Measurements from ENCODE around the gene TMEM196.
"Not testable (repeated sequence)": the region's sequence is repeated elsewhere in the genome, so short reads cannot be mapped to it uniquely, and the experiment has no call there.

The TMEM196 gene

DNA sequence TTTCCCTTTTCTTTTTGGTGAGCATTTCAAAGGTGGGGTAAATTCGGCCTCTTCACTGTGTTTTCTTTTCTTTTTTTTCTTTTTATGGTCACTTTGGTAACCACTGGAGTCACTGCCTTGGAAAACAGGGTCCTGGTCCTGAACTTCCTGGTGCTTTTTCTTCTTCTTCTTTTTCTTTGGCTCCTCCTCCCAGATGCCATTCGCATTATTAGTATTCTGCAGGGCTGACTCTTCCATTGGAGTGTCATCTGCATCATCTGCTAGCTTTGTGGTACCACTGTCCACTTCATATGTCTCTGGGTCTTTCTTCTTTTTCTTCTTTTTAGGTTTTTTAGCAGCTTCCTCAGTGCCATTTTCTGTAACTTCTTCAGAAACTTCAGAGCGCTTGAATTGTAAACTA lies 75.1 kb downstream of the TMEM196 start:
- H3K4me3 ChIP-seq, result no peak overlapping the region
- DNase-seq, result no peak
- no peaks in the 10 kb centered on the region for H3K4me1 ChIP-seq
- H3K27me3 ChIP-seq, result no peaks in the 10 kb centered on the region
- H3K27ac ChIP-seq, result no peak overlapping the region
- intact Hi-C loops (cut with DNase I; ENCODE audit: low total_unique reads), result no loop called here
- TF ChIP-seq, protein P1, sequence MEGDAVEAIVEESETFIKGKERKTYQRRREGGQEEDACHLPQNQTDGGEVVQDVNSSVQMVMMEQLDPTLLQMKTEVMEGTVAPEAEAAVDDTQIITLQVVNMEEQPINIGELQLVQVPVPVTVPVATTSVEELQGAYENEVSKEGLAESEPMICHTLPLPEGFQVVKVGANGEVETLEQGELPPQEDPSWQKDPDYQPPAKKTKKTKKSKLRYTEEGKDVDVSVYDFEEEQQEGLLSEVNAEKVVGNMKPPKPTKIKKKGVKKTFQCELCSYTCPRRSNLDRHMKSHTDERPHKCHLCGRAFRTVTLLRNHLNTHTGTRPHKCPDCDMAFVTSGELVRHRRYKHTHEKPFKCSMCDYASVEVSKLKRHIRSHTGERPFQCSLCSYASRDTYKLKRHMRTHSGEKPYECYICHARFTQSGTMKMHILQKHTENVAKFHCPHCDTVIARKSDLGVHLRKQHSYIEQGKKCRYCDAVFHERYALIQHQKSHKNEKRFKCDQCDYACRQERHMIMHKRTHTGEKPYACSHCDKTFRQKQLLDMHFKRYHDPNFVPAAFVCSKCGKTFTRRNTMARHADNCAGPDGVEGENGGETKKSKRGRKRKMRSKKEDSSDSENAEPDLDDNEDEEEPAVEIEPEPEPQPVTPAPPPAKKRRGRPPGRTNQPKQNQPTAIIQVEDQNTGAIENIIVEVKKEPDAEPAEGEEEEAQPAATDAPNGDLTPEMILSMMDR (IDR thresholded peaks at IDR 0.05), result no peak
- H3K36me3 ChIP-seq, result peaks cover 9 to 47% (median 30%) of the 10 kb centered on the region in 3 donors
- H3K9me3 ChIP-seq, result no peaks in the 10 kb centered on the region

DNA sequence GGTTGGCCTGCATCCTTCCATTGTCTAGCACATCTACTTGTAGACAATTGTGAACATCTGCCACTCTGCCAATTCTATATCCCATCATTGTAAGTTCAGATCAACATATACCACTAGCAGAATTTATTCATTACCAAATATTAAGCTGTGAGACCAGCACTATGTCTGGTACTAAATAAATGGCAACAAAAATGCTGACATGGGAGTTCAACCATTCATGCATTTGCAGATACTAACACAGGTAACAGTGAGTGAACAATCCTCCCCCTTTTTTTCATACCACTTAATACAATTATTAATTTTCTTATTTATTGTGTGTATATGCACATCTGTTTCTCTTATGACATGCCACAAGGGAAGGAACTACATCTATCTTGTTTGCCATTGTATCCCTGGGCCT lies 76.5 kb downstream of the TMEM196 start:
- H3K4me1 ChIP-seq, result no peaks in the 10 kb centered on the region
- no peaks in the 10 kb centered on the region for H3K9me3 ChIP-seq
- TF ChIP-seq, protein P1 (IDR thresholded peaks at IDR 0.05), result no peak
- DNase-seq, result no peak
- no peak overlapping the region for H3K4me3 ChIP-seq
- peaks cover 9 to 32% (median 25%) of the 10 kb centered on the region in 3 donors for H3K36me3 ChIP-seq
- no peak overlapping the region for H3K27ac ChIP-seq
- intact Hi-C loops (cut with DNase I; ENCODE audit: low total_unique reads), result no loop called here
- no peaks in the 10 kb centered on the region for H3K27me3 ChIP-seq

DNA sequence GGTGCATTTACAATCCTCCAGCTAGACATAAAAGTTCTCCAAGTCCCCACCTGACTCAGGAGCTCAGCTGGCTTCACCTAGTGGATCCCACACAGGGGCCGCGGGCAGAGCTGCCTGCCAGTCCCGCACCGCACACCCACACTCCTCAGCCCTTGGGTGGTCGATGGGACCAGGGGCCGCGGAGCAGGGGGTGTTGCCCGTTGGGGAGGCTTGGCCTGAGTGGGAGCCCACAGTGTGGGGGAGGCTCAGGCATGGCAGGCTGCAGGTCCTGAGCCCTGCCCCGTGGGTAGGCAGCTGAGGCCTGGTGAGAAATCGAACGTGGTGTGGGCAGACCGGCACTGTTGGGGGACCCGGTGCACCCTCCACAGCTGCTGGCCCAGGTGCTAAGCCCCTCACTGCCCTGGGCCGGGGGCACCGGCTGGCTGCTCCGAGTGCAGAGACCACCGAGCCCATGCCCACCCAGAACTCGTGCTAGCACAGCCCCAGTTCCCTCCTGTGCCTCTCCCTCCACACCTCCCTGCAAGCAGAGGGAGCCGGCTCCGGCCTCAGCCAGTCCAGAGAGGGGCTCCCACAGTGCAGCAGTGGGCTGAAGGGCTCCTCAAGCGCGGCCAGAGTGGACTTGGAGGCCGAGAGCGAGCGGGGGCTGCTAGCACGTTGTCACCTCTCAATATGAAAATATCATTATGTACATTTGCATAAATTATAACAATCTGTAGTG lies 81.1 kb downstream of the TMEM196 start:
- H3K4me1 ChIP-seq, result no peaks in the 10 kb centered on the region
- no peaks in the 10 kb centered on the region for H3K9me3 ChIP-seq
- DNase-seq, result no peak
- H3K27me3 ChIP-seq, result no peaks in the 10 kb centered on the region
- no peak overlapping the region for H3K4me3 ChIP-seq
- TF ChIP-seq, protein P1 (IDR thresholded peaks at IDR 0.05), result no peak
- intact Hi-C loops (cut with DNase I; ENCODE audit: low total_unique reads), result no loop called here
- H3K27ac ChIP-seq, result no peak overlapping the region
- peaks cover 0 to 13% (median 10%) of the 10 kb centered on the region in 3 donors for H3K36me3 ChIP-seq

- no peak overlapping the region for H3K27ac ChIP-seq
- H3K4me1 ChIP-seq, result no peaks in the 10 kb centered on the region
- no peak overlapping the region for H3K4me3 ChIP-seq
- H3K27me3 ChIP-seq, result no peaks in the 10 kb centered on the region
- no peaks in the 10 kb centered on the region for H3K9me3 ChIP-seq
- peaks cover 0 to 3% (median under 1%) of the 10 kb centered on the region in 3 donors for H3K36me3 ChIP-seq
- TF ChIP-seq, protein P1 (IDR thresholded peaks at IDR 0.05), result no peak
- intact Hi-C loops (cut with DNase I; ENCODE audit: low total_unique reads), result no loop called here
- no peak for DNase-seq
These were observed 82.7 kb downstream of the TMEM196 start for GRCh38 chr7:19690736-19691135.

DNA sequence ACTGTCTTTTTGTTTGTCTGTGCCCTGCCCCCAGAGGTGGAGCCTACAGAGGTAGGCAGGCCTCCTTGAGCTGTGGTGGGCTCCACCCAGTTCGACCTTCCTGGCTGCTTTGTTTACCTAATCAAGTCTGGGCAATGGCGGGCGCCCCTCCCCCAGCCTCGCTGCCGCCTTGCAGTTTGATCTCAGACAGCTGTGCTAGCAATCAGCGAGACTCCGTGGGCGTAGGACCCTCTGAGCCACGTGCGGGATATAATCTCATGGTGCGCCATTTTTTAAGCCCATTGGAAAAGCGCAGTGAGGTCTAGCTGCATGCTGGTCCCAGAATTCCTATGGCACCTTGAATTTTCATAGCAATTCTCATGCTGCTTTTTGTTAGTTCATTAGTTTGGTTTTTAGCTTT lies 84.3 kb downstream of the TMEM196 start:
- DNase-seq; H3K27ac ChIP-seq; H3K9me3 ChIP-seq; H3K27me3 ChIP-seq; H3K4me1 ChIP-seq; intact Hi-C loops (cut with DNase I; ENCODE audit: low total_unique reads); H3K36me3 ChIP-seq; H3K4me3 ChIP-seq: not testable (repeated sequence)

DNA sequence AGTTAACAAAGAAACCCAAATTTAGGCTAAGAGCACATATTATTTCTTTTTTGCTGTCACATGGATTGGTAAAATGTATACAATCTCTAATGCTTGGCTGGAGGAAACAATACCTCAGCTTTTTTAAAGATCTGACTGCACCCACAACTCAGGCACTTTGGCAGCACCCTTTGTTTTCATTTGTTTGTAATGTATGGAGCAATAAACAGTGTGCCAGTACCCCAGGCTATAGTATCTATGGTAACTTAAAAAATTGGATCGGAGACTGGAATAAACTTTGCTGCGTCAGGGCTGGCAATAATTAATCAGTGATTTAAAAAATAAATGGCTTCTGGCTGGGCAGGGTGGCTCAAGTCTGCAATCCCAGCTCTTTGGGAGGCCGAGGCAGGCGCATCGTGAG lies 91.8 kb downstream of the TMEM196 start:
- Histone ChIP-seq H3K9me3 (no peaks in the 10 kb centered on the region), H3K27me3 (no peaks in the 10 kb centered on the region), H3K4me1 (no peaks in the 10 kb centered on the region), H3K4me3 (no peak overlapping the region), H3K27ac (no peak overlapping the region), H3K36me3 (no peaks in the 10 kb centered on the region)
- TF ChIP-seq, protein P1 (IDR thresholded peaks at IDR 0.05), result no peak
- intact Hi-C loops (cut with DNase I; ENCODE audit: low total_unique reads), result no loop called here
- DNase-seq, result no peak
